Omental fat pad (tissue), 4 donors: ENCODE data around the gene SEC22A. TPM values are rescaled to one million over a fixed set of nuclear protein-coding genes. Genes with fewer than 3 reads are reported as not detected.

Experiments
- ATAC-seq: fragments of 150-250 bp; one replicate; pipeline ENCODE4 v1.9.1; 2016; ENCODE audit warnings: mild to moderate bottlenecking, moderate library complexity; ENCODE audit not compliant: low FRiP score
- DNase-seq: peaks from one replicate; pipeline ENCODE4 v3.0.0-alpha.2; 2019; ENCODE audit warnings: low spot score
- total RNA-seq, 4 donors: library from RNA; depleted of rRNA; stranded (reverse); fragments of >200 nt; gene quantifications; one replicate each; pipeline ENCODE4 v1.1.0, GENCODE V29; 2016
- TF ChIP-seq, protein P1 (sequence below), 3 donors: fragments of 450-650 bp; IDR thresholded peaks; one replicate each; pipeline ENCODE4 v1.5.1; 2016 to 2017; ENCODE audit warnings: antibody characterized with exemption in 3 of 3, mild to moderate bottlenecking in 3 of 3, moderate library complexity in 2 of 3

Gene SEC22A
- total RNA-seq, 4 donors from 2014 or later: 18.4 to 33.7 (median 31.1) TPM

DNA sequence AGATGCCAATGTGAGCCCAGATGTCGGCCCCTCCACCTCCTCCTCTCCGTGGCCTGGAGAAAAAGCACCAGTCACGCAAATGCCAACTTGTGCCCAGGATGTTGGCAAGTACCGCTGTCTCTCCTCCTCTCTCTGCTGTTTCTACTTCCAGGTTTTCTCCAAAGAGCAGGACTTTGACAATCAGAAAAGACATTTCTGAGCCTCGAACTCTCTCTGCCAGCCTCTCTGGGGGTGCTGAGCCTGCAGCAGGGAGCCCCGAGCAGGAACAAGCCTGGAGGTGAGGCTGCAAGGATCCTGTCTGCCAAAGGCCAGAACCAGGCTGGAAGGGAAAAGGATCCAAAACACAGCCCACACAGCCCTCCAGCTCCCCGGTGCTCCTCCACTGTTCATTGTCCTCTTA lies 89.7 kb downstream of the SEC22A start:
- TF ChIP-seq, protein P1, sequence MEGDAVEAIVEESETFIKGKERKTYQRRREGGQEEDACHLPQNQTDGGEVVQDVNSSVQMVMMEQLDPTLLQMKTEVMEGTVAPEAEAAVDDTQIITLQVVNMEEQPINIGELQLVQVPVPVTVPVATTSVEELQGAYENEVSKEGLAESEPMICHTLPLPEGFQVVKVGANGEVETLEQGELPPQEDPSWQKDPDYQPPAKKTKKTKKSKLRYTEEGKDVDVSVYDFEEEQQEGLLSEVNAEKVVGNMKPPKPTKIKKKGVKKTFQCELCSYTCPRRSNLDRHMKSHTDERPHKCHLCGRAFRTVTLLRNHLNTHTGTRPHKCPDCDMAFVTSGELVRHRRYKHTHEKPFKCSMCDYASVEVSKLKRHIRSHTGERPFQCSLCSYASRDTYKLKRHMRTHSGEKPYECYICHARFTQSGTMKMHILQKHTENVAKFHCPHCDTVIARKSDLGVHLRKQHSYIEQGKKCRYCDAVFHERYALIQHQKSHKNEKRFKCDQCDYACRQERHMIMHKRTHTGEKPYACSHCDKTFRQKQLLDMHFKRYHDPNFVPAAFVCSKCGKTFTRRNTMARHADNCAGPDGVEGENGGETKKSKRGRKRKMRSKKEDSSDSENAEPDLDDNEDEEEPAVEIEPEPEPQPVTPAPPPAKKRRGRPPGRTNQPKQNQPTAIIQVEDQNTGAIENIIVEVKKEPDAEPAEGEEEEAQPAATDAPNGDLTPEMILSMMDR (IDR thresholded peaks at IDR 0.05): no peak
- DNase-seq (no peak), ATAC-seq (no peak)

DNA sequence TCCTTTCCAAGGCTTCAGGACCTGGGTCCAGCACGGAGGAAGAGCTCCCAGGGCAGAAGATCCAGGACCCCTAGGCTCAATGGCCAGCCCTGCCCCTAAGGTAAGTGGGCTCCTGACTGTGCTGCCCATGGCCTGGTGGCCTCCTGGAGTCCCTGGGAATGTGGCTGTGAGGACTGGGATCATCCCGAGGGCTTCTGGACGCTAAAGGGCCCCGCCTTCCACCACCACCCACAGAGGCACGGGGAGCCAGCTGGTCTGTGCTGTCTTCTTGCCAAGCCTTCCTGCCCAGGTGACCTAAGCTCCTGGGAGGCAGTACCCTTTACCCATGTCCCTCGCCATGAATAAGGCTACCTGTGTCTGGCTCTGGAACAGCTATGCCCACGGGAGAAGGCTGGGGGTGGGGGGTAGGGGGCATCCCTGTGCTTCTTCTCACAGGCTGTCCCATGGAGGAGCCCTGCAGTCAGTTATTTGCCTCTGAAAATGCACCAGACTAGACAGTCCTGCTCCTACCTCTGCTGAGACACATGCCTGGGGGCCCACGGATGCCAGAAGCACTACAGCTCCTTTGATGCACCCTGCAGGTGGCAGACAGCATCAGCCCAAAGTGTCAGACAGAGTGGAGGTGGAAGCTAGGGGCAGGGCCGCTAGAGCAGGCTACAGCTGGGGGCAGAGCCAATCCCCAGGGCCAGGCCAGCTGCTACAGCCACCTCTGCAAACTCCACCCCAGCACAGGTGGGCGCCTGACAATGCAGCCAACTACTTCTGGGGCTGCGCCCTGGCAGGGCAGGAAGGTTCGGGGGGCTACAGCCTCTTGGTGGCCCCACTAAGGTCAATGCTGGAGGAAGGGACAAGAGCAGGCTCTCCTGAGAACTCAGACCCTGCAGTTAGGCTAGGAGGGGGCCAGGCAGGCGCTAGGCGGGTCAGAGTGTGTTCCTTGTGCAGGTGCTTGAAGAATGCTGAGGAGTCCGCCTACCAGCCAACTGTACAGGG lies 90.9 kb downstream of the SEC22A start:
- DNase-seq (no peak), ATAC-seq (no peak)
- TF ChIP-seq, protein P1 (IDR thresholded peaks at IDR 0.05): no peak

DNA sequence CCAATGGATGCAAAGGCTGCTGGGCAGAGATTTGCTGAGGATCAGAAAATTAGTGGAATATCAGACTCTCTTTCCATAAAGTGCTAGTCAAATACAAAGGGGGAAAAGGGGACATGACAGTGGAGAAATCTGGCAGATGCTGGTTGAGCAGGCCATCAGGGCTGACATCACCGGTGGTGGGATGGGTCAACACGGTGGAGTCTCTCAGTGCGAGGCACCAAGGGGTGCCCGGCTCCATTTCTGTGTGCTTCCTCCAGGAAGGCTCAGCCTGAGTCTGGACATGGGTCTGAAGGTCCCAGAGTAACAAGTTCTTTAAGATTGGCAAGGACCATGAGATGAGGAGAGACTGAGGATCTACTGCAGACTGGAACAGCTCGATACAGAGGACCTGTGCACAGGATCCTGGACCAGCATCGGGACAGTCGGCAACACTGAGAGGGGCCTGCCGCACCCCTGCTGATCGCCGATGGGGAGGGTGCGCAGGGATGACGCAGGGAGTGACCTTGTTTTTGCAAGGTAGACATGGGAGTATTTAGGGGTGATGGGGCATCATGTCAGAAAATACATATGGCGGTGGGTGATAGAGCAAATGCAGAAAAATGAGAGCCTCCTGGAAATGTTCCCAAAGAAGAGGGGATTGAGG lies 92.7 kb downstream of the SEC22A start:
- DNase-seq (no peak), ATAC-seq (no peak)
- TF ChIP-seq, protein P1 (IDR thresholded peaks at IDR 0.05): no peak

DNA sequence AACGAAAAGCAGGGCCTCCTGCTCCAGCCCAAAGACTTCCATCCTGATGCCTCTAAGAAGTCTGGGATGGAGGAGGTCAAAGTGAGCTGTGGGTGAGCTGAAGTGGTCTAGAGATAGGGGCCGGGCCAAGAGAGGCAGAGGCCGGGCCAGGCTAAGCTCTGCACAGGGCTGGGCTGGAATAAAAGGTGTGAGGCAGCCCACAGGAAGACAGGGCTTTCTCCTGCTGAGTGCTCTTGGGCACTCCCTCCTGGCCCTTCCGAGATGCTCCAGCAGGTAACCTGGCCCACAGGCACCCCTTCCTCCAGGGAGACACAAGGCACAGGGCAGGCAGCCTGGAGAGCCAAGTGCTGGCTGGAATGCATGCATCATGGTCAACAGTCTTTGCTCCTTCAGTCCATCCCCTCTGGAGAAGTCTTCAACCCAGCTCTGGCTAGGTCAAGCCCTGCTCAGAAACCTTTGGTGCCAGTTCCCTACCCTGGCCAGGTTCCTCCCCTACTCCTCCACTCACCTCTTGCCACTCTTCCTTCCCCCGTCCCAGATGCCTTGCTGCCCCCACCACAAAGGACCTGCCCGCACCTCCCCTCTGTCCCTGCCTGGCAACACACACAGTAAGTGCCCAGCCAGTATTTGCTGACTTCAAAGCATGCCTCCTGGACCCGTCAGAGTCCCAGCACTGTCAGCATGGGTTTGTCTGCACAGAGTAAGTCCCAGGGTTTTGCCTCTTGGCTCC lies 93.6 kb downstream of the SEC22A start:
- ATAC-seq (no peak), DNase-seq (no peak)
- TF ChIP-seq, protein P1 (IDR thresholded peaks at IDR 0.05): no peak

DNA sequence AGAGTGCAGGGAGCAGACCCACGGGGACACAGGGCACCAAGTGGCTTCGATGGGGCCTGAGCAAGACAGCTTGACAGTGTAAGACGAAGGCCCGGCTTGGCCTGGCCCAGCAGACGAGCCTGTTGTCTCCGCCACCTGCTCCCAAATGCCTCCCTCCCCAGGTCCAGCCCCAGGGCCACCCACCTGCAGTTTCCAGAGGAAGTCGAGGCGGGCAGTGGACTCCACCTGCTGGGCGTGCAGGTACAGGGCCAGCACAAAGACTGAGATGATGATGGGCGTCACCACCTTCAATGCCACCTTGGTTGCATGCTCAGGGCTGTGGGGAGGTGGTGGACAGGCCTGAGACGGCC lies 94.1 kb downstream of the SEC22A start:
- no peak for ATAC-seq
- TF ChIP-seq, protein P1 (IDR thresholded peaks at IDR 0.05): no peak
- DNase-seq: no peak

DNA sequence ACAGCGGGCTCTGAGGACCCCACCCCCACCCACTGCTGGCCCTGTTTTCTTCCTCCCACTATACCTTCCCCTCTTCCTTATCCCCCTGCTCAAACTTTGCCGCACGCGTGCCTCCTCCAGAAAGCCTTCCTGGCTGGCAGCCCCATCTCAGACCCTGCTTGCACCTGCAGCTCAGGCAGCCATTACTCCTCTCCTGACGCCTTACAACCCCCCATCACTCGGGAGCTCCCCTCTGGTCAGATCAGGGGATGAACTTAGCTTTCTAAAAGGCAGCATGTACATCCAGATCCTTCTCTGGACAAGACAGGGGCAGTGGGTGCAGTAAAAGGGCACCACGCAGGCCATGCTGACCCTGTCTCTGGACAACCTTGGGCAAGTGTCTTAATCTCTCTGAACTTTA lies 94.5 kb downstream of the SEC22A start:
- ATAC-seq: no peak

More for the DNA sequence above, 94.5 kb downstream of the SEC22A start:
- no peak for DNase-seq
- TF ChIP-seq, protein P1 (IDR thresholded peaks at IDR 0.05): no peak
